Stimulated activated CD4-positive, alpha-beta T cell treated with anti-CD3 and anti-CD28 coated beads, Interleukin-4, amount 100 ng/mL, for 4 hours (primary cell): ENCODE measurements around the gene IFNA7.
"Not testable (repeated sequence)": the region's sequence is repeated elsewhere in the genome, so short reads cannot be mapped to it uniquely, and the experiment has no call there.

Experiments used
- DNase-seq, 2 experiments: peaks; one replicate each; pipeline ENCODE4 v3.0.0-alpha.2; 2020

The IFNA7 gene

DNA sequence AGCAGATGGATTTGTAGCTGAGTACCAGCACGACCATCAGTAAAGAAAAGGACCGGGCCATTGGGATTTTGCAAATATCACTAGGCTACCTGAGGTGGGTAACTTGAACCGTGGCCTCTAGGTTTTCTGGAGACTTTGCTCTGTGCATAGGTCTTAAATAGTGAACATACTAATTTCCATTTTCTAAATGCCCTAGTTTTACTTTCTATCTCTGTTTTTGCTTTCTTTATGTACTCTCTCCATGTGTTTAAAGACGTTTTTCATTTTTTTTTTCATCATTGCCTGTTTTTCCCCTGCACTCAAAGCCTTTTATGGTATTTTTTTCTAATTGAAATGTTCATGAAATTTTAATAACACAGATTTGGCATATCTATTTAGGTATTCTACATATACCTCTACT is at the start of gene IFNA7:
Gene IFNA7, minus strand, starts transcription at position 101 of the 400 bp plus-strand sequence. Its CDS starts 40 bp downstream, at position 61.
- DNase-seq: not testable (repeated sequence)

DNA sequence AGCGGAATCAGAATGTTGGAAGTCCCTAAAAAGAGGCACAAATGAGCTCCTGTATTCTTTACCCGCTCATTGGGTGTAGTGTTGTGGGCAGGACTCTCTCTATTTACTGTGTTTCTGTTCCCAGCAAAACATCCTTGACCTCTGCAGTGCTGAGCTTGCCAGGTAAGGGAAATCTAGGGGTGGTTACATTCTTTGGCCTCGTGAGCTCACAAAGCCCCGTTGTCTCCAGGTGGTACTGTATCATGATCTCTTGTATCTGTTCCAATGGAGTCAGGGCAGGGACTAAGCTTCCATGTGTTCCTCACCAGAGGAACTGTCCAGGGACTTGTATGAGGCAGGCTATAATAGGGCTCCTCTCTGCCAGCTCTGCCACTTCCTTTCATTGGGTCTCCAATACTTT is 49.6 kb upstream of the IFNA7 start:
- no peak for DNase-seq

DNA sequence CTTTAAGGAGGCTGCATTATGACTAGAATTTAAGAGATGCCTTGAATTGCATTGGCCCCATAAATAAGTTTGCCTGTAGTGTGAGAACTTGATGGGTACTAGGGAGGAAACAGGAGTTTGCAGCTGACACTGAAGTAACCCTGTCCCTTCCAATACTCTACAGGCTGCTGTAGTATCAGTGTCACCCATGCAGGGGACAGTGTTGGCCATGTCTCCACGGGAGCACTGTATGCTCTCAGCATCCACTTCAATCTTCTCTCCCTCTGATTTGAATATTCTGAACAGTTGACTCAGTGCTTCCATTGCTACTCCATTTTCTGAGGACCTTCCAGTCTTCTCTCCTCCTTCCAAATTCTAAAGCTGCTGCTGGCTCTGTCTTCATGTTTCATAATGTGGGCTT is 49.2 kb upstream of the IFNA7 start:
- DNase-seq: no peak

GRCh38 chr9:21244836-21245235 is 42.8 kb upstream of the IFNA7 start:
- no peak for DNase-seq

- DNase-seq: no peak
These were observed 37.9 kb upstream of the IFNA7 start, which contains the start of gene IFNA14 for GRCh38 chr9:21239911-21240310. Gene IFNA14 (minus strand): TSS chr9:21240005. CDS start chr9:21239935, 70 bp downstream.

DNA sequence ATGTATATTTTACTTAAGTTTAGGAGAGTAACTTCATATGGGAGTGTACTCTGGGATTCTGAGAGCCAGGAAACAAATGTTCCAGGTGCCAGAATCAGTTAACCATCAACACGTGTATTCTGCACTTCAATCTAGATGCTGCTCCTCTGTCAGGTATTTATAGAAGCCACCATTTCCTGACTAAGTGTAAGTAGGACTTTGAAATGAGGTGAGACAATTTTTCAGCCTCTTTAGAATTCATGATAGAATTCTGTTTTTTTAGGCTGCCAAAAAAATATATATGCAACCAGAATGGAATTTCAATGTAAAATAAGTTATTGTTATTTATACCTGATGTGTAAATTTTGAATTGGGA is 34.3 kb upstream of the IFNA7 start:
- DNase-seq: not testable (repeated sequence)

DNA sequence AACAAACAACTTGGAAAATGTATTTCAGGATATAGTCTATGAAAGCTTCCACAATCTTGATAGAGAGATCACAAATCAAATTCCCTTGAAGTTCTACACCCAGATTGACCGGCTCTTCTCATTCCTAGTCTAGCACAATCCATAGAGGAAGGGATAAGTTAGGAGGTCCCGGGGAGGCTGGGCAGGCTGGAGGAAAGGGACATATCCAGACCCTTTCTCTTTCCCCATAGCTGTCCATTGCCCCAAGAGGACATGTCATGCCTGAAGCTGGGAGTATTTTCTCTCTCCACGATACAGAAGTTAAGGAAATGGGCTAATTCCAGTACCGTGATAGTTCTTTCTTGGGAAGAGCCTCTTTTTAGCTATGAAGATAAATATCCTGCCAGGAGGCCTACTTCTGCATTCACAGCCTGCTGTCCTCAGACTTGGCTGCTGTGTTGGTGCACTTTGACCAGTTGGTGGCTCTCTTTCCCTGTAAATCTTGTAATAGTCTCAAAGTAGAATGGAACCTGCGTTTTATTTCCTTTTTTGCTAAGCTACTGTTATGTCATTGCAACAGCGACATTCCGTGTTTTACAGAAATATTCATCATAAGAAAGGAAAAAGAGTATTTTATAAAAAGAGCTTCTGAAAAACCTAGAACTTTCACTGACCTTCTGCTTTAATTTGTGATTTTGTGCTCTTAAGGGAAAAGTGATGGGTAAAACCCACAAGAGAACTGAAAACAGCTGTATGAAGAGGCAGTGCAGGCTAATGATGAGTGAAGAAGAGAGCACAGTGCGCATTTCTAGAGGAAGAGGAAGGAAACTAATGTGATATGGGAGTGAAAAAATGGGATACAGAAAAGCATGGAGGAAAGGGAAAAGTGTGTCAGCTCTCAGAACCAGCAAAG is 33.7 kb upstream of the IFNA7 start:
- not testable (repeated sequence) for DNase-seq

GRCh38 chr9:21234153-21234687 is 32.2 kb upstream of the IFNA7 start:
- DNase-seq: no peak

DNA sequence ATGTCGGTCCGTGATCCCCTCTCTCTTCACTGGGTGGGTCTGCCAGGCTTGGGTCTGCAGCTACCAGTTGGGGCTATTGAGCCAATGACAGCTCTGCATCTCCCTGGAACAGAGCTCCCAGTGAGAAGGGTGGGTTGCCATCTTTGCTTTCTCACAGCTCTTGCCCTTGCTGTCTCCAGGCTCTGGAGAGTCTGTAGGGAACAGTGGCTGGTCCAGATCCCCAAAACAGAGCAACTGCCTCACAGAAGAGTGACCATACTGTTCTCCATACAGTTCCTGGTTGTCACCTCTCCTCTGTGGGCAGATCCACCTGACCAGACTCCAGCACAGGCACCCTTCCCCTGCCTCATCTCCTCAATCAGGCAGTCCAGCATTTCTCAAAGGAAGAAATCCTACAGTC is 31.3 kb upstream of the IFNA7 start:
- no peak for DNase-seq

DNA sequence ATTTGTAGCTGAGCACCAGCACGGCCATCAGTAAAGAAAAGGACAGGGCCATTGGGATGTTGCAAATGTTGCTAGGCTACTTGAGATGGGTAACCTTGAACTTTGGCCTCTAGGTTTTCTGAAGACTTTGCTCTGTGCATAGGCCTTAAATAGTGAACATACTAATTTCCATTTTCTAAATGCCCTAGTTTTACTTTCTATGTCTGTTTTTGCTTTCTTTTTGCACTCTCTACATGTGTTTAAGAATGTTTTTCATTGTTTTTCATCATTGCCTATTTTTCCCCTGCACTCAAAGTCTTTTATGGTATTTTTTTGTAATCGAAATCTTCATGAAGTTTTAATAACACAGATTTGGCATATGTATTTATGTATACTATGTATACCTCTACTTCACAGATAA is 26.1 kb upstream of the IFNA7 start, which contains the start of gene IFNA17:
Gene IFNA17, minus strand, starts transcription at position 101 of the 400 bp plus-strand sequence. Its CDS starts 49 bp downstream, at position 52.
- DNase-seq: no peak

- not testable (repeated sequence) for DNase-seq
These were observed 15.2 kb upstream of the IFNA7 start, which contains the start of gene IFNA16 for GRCh38 chr9:21217211-21217610. Gene IFNA16 (minus strand): TSS chr9:21217311. CDS start chr9:21217305, 6 bp downstream.

GRCh38 chr9:21213411-21214326 is 11.7 kb upstream of the IFNA7 start:
- DNase-seq: not testable (repeated sequence)

DNA sequence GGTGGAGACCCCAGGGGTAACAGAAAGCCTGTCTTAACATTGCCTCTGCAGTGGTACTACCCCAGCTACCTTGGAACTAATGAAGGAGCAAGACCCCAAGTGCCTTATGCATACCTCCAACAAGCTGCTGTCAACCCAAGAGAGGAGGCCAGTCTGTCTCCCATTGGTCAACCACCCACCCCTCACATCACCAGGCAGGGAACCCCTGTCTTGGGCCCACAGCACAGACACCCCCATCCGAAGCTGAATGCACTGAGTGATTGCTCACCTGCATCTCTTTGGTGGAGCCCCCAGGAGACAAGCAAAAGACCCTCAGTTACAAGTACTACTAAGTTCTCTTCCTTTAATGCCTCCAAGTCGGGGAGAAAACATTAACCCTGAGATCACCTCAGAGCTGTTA is 10.2 kb upstream of the IFNA7 start:
- not testable (repeated sequence) for DNase-seq

- not testable (repeated sequence) for DNase-seq
These were observed 8.8 kb upstream of the IFNA7 start for GRCh38 chr9:21210782-21211181.

DNA sequence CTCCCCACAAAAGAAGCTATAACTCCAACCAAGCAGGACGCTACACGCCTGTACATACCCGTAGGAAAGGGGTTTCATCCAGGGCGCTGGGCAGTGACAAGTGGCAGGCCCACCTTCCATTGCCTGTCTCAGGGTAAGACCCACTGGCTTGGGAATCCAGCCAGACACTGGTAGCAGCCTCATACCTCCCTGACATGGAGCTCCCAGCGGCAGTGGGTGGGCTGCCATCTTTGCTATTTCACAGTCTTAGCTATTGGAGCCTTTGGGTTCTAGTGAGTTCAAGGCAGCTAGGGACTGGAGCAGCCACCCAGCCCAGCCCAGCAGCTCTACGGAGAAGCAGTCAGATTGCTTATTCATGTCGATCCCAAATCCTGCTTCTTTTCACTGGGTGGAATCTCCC is 8.3 kb upstream of the IFNA7 start:
- no peak for DNase-seq

- not testable (repeated sequence) for DNase-seq
These were observed 5.0 kb upstream of the IFNA7 start, which contains the start of gene IFNA10 for GRCh38 chr9:21207043-21207442. Gene IFNA10 (minus strand): TSS chr9:21207143. CDS start chr9:21207097, 46 bp downstream.

DNA sequence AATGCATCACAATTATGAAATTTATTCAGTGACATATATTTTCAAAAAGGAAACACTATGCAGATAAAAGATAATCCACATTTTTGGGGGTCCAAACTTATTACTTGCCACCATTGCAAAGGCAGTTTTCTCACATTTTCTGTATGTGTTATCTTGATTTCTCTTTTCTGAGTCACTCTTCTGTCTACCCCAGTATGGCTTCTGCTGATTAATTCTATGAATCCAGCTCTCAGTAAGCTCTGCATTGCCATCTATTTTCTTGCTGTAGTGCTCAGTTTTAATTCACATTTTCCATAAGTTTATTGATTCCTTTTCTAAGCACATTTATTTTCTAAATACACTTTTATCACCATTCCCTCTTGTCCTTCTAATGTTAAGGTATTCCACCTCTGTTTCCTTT is 3.2 kb upstream of the IFNA7 start:
- DNase-seq: no peak

- peak in 1 of 2 experiments; percentile 13 for DNase-seq
These were observed 6.9 kb downstream of the IFNA7 start for GRCh38 chr9:21194867-21195776.

GRCh38 chr9:21187487-21187886 is 14.5 kb downstream of the IFNA7 start, which contains the start of gene IFNA4:
Gene IFNA4 (minus strand): TSS chr9:21187587. CDS start chr9:21187531, 56 bp downstream.
- DNase-seq: not testable (repeated sequence)

GRCh38 chr9:21182810-21183736 is 18.9 kb downstream of the IFNA7 start:
- DNase-seq: not testable (repeated sequence)
